HG03045 (cell line): ENCODE measurements around the gene RIMS4.
"Not testable (repeated sequence)": the region's sequence is repeated elsewhere in the genome, so short reads cannot be mapped to it uniquely, and the experiment has no call there.

Source experiments
- ATAC-seq: cut with Tn5 transposase; IDR thresholded peaks from one replicate; pipeline ENCODE4 v1.9.1; 2021; ENCODE audit warnings: mild to moderate bottlenecking, moderate library complexity; ENCODE audit not compliant: unreplicated experiment

Gene RIMS4

DNA sequence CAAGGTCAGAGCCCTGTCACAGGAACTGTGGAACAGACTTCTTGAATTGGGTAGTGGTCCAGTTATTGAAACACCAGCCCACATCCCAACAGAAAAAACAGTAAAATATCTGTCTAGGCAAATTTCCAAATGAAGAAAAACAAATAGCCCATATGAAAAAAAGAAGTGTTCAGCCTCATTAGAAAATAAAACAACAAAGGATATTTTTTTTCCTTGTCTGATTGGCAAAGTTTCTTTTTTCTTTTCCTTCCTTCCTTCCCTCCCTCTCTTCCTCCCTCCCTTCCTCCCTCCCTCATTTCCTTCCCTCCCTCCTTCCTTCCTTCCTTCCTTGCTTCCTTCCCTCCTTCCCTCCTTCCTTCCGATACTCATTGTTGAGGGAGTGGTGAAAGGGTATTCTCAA, 20.6 kb upstream of the RIMS4 start:
- no peak for ATAC-seq

DNA sequence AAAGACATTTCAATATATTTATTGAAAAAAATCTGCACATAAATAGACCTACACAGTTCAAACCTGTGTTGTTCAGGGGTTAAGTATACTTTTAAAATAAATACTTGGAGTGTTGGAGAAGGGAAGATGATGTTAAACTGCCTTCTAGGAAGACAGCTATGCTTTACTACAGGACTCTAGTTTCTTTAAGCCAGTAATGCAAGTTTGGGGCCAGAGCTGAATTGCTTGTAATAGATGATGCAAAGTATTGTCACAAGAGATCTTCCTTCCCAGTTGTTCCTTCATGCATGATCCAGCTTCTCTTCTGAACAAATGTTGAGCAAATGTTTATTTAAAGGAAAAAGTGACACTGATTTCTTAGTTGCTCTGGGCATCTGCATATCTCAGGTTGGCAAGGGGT, 20.2 kb upstream of the RIMS4 start:
- no peak for ATAC-seq

DNA sequence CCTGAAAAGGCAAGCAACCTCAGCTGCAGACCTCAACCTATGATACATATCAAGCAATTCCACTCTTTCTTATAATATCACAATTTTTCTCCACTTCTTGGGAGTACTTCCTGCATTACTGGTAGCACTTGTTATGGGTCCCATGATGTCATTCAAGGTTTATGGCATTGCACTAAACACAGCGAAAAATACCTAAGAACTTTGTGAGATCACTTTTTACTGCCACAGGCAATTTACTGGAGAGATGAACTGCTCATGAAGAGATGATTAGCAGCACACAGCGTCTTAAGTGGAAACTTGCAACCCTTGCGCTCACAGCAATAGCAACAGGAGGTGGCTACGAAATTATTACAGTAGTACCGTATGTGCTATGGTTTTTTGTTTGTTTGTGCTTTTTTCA, 19.3 kb upstream of the RIMS4 start:
- ATAC-seq = no peak

DNA sequence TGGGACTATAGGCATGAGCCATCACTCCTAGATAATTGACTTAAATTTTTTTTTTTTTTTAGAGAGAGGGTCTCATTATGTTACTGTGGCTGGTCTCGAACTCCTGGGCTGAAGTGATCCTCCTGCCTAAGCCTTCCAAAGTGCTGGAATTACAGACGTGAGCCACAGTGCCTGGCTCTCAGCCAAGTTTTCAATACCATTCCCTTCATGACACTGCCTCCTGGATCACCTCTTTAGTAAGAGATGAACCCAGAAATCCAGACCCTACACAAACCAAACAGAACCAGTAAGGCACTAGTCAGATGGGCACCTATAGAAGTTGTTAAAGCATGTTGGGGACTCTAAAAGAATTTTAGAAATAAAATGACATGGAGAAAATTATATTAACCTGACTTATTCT, 18.3 kb upstream of the RIMS4 start:
- no peak for ATAC-seq

DNA sequence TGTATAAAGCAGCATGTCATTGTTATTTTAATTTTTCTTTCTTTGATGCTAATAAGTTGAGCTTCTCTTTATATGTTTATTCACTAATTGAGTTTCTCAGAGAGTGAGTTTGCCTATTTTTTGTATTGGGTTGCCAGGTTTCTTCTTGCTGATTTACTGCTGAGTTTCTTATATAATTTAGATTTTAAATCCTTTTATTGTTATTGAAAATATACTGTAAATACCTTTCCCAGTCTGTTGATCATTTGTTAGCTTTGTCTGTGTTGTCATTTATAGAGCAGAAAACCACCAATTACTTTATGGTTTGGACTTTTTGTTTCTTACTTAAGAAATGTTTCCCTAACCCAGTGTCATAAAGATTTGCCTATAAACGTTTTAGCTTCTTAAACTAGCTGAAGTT, 17.1 kb upstream of the RIMS4 start:
- ATAC-seq = no peak

DNA sequence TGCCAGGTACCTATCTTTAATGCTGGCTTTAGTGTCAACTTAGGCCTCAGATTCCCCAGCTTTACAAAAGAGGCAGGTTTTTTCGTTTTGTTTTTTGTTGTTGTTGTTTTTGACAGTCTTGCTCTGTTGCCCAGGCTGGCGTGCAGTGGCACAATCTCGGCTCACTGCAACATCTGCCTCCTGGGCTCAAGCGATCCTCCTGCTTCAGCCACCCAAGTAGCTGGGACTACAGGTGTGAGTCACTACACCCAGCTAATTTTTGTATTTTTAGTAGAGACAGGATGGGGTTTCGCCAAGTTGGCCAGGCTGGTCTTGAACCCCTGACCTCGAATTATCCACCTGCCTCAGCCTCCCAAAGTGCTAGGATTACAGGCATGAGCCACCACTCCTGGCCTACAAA, 11.2 kb upstream of the RIMS4 start:
- not testable (repeated sequence) for ATAC-seq

DNA sequence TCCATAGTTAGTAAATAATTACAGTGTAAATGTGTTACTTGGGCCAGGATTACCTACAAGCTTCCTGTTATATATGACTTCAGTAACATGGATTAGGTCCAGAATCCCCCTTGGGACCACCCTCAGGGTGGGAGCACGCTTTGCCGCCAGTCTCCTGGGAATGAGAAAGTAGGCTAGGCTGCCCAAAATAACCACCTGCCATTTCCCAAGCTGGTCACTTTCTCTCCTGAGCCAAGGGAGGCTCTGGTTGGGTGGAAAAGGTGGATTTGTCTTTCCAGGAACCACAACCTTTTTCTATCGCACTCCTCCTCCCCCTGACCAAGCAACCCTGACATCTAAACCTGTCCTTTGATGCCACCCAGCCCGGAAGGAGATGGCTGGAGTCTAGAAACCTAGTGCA, 9.6 kb upstream of the RIMS4 start:
- ATAC-seq = no peak

DNA sequence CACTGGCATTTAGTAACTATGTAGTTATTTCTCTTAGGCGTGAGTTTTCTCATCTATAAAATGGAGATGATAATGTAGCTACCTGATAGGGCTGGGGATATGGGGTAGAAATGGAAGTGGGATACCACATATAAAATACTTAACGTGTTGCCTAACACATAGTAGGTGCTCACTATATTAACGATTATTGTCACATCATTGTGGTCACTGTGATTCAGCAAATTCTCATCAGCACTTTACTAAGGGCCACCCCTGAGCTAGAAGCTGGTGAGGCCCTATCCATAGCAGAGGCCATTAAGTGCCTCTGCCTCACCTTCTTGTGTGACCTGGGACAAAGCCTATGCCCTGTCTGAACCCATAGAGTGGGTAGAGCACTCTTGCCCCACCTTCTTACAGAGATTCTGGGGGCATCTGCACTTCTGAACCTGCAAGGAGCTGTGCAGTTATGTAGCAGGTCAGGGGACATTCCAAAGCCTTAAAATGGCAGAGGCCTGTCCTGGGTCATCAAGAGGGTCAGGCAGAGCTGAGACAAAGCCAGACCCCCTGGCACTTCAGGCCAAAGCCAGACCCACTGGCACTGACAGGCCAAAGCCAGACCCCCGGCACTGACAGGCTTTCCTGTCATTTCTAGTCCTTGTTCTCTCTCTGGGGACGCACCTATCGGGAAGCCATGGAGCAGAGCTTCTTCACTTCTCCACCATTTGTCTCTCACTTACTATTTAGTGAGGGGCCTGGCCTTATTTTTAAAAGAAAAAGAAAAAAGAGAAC, 7.0 kb upstream of the RIMS4 start:
- ATAC-seq = no peak

DNA sequence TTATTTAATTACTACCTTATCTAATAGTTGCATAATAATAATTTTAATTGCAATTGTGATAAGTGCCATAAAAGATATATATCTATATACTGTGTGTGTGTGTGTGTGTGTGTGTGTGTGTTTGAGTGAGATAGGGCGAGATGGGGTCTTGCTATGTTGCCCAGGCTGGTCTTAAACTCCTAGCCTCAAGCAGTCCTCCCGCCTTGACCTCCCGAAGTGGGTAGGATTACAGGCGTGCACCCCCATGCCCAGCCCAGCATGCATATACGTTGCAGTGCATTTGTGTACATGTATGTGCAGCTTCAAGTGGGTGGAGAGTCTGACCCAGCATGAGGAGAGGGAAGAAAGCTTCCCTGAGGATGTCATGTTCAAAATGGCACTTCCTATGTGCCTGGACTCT, 4.6 kb upstream of the RIMS4 start:
- no peak for ATAC-seq

DNA sequence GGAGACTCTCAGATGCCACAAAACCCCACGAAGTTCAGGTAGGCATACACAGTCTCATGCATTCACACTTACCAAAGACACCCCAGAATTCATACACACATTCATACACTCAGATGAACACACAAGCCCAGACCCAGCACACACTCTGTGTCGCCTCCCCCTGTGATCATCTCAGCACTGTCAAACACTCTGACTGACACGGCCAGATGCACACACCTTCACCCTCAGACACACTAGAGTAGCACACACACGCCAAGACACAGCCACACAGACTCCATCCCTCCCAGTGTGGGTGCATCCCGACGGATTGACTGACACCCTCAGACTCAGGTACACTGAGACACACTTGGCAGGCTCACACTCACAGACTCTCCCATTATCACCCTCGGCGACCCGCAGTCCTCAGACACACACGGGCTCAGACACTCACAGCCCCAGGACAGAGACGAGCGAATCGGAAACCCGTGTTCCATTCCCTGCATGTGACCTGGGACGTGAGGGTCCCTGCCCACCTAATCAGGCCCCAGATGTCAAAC, 872 bp upstream of the RIMS4 start:
- no peak for ATAC-seq

DNA sequence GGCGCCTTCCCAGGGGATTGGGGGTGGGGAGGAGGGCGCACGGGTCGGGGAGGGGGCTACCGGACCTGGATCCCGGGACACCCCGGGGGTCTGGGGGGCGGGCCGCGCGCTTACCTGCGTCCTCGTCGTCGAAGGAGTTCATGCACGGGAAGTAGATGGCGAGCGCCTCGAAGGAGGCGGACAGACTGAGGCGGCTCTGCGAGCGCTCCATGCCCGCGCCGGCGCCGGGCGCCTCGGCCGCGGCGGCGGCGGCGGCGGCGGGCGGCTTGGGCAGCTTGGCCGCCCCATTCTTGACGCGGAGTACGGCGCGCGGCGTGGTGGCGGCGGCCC, 320 bp downstream of the RIMS4 start:
- ATAC-seq = no peak

DNA sequence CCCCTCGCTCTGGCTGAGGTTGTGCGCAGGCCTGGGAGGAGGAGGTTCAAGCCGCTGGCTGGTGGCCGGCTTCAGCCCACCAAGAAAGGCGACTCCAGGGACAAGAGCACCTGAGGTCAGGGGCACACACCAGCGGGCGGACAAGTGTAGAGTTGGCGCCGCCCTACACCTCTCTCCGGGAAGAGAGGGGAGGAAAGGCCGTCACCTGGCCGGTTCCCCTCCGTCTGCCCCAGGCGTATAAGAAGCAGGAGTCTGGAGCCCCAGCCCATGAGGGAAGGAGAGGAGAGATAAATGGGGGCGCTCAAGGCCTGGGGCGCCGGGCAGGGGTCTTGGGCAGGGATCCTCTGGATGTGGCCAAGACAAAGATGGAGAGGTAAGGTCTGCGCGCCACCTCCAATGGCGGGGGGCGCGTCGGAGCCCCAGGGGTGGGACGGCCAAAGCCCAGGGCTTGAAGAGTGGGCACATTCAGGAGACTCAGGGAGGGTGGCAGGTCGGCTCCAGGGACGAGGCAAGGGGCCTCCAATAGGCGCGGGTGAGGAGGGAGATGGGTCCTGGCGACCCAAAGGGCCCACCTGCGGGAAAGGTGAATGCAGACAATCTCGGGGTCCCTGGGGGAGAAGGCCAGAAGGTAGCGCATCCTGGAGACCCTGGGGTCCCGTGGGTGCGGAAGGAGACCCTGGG, 826 bp downstream of the RIMS4 start:
- no peak for ATAC-seq

DNA sequence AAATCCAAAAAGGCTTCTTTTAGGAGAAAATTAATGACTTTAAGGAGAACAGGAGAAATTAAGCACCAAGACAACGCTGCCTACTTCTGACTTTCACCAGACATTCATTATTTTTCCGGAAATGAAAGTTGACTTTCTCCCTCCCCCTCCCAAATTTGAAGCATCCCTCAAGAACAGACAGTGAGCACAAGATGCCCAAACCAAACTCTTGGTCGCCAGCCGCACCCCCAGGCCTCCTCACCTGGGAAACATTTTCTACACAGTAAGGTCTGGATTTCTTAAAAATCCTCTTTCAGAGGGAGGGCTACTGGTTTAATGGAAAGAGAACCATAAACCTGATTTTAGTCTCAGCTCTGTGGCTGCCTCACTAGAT, 2.7 kb downstream of the RIMS4 start:
- no peak for ATAC-seq

DNA sequence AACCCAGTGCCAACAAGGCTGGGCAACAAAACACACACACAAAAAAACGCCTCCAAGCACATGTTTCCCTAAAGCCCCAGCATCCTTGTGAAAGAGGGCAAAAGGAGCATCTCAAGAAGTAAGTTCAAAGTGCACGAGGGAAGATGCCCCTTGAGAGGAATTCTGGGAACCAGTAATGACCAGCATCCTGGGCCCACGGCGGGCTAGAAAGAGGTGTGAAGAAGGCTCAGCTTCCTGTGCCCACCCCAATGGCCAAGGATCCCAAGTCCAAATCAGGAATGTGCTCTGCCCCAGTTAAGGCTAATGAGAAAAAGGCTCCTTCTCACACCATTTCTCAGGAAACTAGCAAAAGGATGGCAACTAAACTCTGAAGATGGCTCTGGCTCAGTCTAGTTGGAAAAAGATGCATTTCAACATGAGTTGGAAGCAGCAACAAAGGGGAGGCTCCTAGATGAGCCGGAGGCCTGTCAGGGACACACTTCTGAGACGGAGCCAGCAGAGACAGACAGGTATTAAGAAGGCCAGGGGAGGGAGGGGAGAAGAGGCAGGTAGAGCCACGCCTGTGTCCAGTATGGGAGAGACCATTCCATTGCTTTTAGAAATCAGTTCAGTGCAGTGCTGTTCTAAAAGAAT, 3.2 kb downstream of the RIMS4 start:
- ATAC-seq = no peak

DNA sequence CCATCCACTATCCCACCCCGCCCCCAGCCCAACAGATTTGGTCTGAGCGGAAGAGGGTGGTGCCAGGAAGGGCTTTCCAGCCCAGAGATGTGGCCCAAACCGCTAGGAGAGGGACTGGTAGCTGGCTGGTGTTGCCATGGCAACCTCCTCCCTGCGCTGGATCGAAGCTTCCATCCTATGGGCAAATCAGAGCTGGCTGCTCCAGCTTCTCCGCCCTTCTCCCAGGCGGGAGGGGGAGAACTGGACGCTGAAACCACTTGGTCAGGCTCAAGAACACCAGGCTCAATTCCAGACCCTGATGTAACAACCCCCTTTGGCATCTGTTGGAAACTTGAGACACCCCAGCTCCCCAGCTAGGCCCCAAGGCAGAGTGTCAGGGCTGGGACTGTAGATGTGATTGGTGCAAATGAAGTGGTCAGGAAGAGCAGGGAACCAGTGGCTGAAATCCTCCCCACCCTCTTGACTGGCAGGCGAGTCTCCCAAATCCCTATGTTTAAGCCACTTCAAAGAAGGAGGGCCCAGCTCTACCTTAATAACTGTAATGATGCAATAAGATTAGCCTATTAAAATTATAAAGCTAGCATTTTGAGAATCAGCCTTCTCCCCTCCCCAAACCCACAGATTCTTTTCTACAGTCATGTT, 4.2 kb downstream of the RIMS4 start:
- ATAC-seq = no peak

DNA sequence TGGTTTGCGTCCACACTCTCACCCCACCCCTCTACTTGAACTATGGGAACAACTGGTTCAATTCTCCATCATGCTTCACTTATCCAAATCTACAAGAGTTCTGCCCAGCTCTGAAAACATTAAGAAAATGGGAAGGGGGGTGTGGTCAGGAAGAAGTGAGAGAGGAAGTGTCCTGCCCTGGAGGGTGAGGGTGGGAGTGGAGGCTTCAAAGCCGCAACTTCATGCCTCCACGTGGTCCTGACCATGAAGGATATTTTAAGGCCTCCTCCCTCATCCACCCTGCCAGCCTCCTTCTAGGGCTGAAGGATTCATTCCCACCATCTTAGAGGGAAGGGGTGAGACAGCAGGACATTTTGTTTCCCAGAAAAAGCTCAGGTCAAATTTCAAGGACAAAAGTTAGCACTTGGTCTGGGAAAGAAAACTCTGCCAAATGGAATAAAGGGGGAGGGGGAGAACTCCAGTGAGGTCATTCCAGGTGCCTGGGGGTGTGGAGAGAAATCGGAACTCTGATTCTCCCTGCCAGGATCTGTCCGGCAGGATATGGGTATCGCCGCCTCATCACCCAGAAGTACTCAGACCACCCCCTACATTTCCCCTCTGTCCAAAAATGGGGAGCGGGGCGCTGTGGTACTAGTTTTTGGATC, 4.9 kb downstream of the RIMS4 start:
- no peak for ATAC-seq

DNA sequence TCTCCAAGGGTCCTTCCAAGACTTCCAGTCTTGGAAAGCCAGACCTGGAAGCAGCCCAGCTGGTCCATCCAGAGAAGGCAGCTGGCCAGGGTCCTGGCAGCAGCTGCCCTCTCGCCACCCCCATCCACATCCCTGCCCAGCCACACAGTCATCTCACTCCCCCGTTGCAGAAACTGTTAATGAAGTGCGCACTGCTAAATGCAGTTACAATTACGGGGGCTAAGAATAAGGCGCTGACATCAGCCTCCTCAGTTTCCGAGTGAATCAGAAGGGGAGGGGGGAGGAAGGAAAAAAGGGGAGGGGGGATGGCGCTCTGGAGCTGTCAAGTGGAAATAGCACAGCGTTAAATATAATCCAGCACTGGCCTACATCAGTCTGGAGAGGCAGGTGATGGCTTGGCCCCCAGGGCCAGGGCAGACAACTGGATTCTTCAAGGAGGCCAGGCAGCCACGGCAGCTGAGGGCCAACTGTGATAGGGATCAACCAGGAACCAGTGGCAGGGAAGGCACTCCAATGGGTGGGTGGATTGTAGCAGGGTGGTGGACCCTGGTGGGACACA, 6.9 kb downstream of the RIMS4 start:
- no peak for ATAC-seq

DNA sequence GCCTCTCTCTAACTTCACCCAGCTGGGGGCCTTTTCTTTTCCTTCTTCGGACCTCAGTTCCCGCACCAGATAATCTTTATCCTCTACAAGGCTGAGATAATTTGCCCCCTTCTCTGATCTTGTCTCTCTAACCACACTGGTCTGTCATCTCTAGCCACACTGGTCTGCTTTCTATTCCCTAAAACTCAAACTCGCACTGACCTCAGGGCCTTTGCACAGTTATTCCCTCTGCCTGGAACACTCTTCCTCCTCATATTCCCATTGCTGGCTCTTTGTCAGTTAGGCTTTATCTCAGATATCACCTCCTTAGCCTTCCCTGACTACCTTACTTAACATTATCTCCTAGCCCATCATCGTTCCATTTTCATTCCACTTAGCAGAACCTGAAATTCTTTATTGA, 7.6 kb downstream of the RIMS4 start:
- no peak for ATAC-seq

DNA sequence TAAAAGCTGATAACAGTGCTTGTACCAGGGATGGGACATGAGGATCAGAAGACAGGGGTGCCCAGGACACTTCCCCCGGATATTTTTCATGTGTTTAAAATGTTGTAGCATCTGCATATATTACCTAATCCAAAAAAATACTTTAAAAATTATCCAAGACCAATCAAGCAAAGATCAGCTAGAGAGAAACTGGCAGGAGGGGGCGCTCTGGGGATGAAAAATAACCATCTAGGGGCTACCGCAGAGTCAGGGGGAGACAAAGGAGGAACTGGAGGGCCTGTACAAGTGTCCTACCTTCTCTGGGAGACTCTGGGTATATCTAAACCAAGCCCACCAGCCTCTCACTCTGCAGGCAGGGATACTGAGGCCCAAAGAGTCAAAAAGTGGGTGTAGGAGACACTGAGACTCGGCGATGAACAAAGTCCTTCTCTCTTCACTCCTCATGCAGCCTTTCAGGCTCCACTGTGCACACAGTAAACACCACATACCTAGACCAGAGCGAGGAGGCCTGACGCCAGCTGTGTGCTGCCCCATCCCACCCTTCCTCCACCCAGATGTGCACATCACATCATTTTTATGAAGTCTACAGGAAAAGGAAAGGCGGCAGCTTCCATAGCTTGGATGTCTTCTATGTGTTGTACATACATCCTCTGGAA, 9.8 kb downstream of the RIMS4 start:
- no peak for ATAC-seq

DNA sequence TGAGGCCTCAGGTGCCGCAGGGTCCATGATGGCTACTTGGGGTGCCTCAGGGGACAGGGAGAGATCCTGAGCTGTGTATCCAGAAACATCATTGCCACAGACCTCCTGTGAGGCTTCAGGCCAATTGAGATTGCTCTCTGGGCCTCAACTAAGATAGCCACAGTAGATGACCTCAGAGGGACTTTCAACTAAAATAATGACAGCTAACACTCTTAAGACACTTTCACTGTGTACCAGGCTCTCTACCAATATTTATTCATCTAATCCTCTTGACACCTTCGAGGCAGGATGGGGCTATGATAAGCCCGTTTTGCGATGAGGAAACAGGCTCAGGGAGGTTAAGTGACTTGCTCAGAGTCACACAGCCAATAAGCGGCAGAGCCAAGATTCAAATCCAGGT, 10.7 kb downstream of the RIMS4 start:
- no peak for ATAC-seq
